IPS-18c (cell line): ENCODE measurements around the gene TMEM9B.
"Not testable (repeated sequence)": the region's sequence is repeated elsewhere in the genome, so short reads cannot be mapped to it uniquely, and the experiment has no call there.

Source experiments
- H3K4me3 ChIP-seq: 2 replicates; pipeline ENCODE4 v1.7.0; 2013; ENCODE audit warnings: low read depth, mild to moderate bottlenecking, low read length, moderate library complexity; ENCODE audit not compliant: insufficient read depth
- H3K9me3 ChIP-seq: one replicate; pipeline ENCODE4 v1.6.1; 2013; ENCODE audit warnings: mild to moderate bottlenecking, low read length, moderate library complexity; ENCODE audit not compliant: control insufficient read depth, insufficient read depth

TMEM9B gene

DNA sequence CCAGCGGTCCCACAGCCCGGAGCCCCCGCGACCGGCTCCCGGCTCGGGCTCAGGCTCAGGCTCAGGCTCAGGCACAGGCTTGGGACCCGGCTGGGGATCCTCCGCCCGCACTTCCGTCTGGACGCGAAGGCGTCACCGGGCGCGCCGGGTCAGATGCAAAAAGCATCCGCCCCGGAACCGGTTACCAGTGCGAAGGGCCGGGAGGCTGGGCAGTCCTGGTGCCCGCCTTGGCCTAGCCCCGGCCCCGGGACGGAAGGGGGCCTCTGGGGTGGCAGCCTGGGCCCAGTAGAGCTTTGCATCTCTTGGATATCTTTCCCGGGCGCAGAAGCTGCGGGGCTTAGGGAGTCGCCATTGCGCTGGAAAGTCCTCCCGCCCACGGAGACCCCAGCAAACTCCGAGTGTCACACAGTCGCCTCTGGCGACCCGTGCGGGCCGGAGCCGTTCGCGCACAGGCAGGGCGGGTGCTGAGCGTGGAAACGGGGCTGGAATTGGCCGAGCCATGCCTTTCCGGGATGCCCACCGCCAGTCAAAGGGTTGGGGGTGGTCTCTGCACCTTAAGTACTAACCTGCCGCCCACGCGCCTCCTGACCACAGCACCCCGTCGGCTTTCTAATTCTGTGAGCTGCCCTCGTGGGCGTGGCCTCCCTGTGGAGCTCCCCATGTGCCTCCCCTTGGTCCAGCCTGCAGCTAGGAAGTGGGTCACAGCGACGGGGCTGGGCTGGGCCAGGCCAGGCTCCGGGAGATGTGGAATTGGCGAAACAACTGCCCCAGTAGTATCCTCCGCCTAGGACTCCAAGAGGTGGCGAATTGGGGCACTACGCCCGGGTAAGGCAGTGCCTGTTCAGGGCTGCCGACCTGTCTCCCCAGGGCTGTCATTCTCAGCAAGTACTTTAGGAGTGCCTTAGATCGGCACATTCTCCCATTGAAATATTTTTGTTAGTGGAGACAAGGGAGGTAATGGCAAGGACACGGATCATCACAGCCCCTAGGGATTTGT lies at the start of gene TMEM9B:
Gene TMEM9B, minus strand, starts transcription at position 119 of the 997 bp plus-strand sequence. CDS start 129 bp downstream, outside the sequence.
- peak within 1 kb of the TSS; percentile 97 for H3K4me3 ChIP-seq
- no peaks in the 10 kb centered on the region for H3K9me3 ChIP-seq

DNA sequence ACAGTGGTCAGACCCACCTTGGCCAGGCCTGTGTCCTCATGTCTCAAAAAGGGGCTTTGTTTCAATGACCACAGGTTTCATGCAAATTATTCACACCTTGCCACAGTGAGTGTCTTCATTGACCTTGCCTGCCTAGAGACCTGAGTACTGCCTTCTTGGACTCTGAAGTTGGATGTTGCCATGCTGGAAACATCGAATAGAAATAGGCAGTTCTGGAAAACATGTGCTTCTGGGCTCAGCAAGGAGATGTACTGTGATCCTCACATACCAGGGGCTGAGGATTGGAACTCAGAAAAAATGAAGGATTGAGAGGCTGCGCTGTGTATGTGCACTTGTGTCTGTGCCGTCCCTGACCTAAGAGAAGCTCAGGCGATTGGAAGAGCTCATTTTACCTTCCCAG lies 49.1 kb upstream of the TMEM9B start:
- Histone ChIP-seq H3K9me3 (no peaks in the 10 kb centered on the region), H3K4me3 (no peak overlapping the region)

- H3K9me3 ChIP-seq, H3K4me3 ChIP-seq: not testable (repeated sequence)
Observed at GRCh38 chr11:9009538-9009937, 45.3 kb upstream of the TMEM9B start.

DNA sequence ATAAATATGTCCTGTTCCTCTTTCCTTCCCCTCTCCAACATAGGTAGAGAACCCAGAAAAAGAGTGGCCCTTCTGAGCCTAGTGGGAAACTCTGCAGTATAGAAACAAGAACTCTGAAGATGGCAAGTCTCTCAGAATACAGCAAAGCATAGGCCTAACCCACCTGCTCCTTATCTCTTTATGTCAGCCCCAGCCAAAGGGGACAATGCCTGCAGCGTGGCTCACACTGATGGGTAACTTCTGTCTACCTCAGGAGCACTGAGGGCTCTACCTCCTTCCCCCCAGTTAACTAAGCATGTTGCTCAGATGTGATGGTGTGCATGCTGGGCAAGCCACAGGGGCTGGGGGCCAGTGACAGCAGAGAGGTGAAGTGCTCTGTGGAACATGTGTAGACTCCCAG lies 44.4 kb upstream of the TMEM9B start:
- H3K4me3 ChIP-seq = no peak overlapping the region

GRCh38 chr11:9008011-9008550 lies 43.8 kb upstream of the TMEM9B start:
- H3K9me3 ChIP-seq = no peaks in the 10 kb centered on the region
- no peak overlapping the region for H3K4me3 ChIP-seq

More for the DNA sequence above, 44.4 kb upstream of the TMEM9B start:
- H3K9me3 ChIP-seq = no peaks in the 10 kb centered on the region

DNA sequence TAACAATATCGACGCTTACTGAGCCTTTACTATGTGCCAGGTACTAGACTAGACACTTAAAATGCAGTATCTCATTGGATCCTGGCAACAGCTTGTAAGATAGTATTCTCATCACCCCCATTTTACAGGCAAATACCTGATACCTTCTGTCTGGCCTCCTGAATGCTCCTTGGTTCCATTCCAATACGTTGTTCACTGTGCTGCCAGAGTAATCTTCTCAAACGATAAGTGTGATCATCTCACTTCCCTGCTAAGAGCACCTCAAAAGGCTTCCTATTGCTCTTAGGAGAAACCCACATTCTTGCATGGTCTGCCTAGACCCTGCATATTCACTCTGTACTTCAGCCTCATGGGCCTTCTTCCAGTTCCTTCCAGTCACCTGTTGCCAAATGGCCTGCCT lies 40.8 kb upstream of the TMEM9B start:
- Histone ChIP-seq H3K9me3 (no peaks in the 10 kb centered on the region), H3K4me3 (no peak overlapping the region)

- Histone ChIP-seq H3K4me3 (peak overlapping the region; percentile 72), H3K9me3 (no peaks in the 10 kb centered on the region)
Observed at GRCh38 chr11:9004183-9004926, 40.1 kb upstream of the TMEM9B start.

GRCh38 chr11:9003573-9004182 lies 39.4 kb upstream of the TMEM9B start, which contains the start of gene NRIP3:
TSS of gene NRIP3 (minus strand) at chr11:9004001. CDS start at chr11:9003935, 66 bp downstream.
- no peaks in the 10 kb centered on the region for H3K9me3 ChIP-seq
- H3K4me3 ChIP-seq = peak within 1 kb of the TSS; percentile 72

DNA sequence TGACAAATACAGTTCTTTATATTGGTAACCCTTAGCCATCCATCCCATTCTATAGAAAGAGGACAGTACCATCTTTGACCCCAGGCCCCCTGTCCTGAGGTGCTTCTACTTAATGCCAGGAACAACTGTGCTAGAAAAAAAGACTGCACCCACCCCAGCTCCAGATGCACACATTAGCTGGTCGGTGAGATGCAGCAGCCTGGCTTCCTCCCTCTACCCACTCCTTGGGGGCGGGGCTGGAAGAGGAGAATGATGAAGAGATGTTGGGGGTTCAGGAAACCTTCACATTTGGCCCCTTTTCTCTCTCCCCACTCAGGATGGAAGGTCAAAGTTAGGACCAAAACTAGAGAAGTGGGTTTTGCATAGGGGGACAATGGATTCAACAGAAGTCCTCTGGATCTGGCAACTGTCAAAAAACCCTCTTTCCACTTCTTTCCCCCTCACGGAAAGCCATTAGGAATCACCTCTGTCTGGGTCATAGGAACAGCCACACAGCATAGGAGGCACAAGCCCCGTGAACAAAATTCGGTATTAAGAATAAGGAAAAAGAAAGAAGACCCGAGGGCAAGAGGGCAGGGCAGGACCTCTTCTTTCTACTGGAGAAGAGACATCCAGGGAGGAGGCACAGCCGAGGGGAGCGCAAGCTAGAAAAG lies 38.8 kb upstream of the TMEM9B start:
- peak overlapping the region; percentile 72 for H3K4me3 ChIP-seq

GRCh38 chr11:9001736-9002135 lies 37.5 kb upstream of the TMEM9B start:
- H3K9me3 ChIP-seq = no peaks in the 10 kb centered on the region

More for the DNA sequence above, 38.8 kb upstream of the TMEM9B start:
- H3K9me3 ChIP-seq = no peaks in the 10 kb centered on the region

DNA sequence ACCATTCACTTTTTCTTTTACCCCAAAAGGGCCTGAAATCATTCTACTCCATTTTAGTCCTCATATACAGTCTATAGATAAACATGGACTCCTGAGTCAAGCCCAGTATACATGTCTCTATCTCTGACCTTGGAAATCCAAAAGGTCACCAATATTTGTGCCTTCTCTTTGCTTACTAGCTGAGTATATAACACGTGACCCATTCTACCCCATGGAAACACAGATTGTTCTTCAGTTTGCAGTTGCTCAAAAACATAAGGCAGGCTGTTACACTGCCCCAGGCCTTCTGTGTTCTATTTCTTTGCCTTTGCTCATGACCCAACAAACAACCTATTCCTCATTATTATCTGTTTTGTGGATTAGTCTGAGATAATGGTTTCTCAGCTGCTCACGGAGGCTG lies 33.8 kb upstream of the TMEM9B start:
- H3K4me3 ChIP-seq = no peak overlapping the region
- H3K9me3 ChIP-seq = no peaks in the 10 kb centered on the region

More at GRCh38 chr11:9001736-9002135, 37.5 kb upstream of the TMEM9B start:
- no peak overlapping the region for H3K4me3 ChIP-seq

GRCh38 chr11:8997451-8997850 lies 33.2 kb upstream of the TMEM9B start:
- no peak overlapping the region for H3K4me3 ChIP-seq
- no peaks in the 10 kb centered on the region for H3K9me3 ChIP-seq

- H3K4me3 ChIP-seq = no peak overlapping the region
- H3K9me3 ChIP-seq = no peaks in the 10 kb centered on the region
Observed at GRCh38 chr11:8989453-8989852, 25.2 kb upstream of the TMEM9B start.

DNA sequence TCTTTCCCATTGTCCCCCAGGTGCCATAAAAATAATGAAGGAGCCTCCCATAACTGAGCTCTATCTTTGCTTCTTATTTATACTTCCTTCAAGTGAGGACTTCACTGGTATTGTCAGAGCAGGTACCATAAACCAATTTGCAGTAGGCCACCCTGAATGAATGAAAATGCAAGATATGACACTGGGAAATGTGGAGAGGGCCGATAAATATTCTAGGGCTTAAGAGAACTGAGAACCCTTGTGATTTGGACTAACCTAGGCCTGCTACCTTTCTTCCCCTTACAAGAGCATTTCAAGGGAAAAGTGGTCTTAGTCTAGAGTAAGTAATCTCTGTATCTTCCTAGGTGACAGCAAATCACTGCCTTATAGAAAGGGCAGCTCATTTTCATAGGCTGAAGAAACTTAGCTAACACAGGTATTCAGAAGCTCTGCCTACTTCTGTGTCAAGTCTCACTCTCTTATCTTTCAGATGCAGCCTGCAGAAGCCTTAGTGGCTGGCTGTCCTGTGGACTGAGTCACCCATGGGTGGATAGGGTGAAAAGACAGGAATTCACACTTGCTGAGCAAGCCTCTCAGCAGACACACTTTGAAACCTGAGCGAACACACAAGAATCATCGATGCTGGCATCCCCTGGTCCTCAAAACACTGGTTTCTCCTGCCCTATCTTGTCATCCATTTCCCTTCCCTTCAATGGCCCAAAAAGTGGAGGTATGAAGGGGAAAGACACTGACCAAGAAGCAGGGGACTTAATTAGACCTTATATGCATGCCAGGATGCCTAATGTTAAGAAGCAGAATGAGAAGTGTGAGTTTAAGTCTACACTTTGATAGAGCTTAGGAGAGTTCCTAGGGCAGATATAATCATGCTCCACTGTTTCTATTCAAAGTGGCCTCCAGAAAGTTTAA lies 24.3 kb upstream of the TMEM9B start:
- no peaks in the 10 kb centered on the region for H3K9me3 ChIP-seq
- H3K4me3 ChIP-seq = no peak overlapping the region

DNA sequence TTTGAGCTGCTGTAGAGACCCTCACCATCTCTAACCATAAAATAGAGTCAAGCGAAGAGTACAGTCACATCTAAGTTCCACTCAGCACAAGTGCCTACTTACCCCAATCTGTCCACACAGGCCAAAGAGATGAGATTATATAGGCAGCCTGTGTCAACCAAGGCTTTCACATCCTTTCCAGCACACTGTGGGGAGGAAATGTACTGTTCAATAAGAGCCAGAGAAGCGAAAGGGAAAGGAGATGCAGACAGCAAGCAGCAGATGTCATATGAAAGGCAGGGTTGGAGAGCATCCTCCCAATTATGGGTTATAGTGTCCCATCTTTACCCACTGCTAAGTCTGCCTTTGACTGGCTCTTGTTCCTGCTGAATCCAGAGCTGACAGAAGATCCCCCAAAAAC lies 23.2 kb upstream of the TMEM9B start:
- Histone ChIP-seq H3K4me3 (no peak overlapping the region), H3K9me3 (no peaks in the 10 kb centered on the region)

DNA sequence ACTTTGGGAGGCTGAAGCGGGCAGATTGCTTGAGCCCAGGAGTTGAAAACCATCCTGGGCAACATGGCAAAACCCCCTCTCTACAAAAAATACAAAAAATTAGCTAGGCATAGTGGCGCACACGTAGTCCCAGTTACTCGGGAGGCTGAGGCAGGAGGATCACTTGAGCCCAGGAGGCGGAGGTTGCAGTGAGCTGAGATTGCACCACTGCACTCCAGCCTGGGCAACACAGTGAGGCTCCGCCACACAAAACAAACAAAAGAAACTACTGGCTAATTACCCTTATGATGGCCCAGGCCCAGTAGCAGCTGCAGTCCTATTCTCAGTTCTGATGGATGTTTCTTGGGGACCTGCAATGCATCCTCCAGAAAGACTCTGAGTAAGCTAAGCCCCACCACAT lies 22.5 kb upstream of the TMEM9B start:
- H3K4me3 ChIP-seq = not testable (repeated sequence)

More for the DNA sequence above, 22.5 kb upstream of the TMEM9B start:
- H3K9me3 ChIP-seq = not testable (repeated sequence)
